Peyer's patch (tissue), 4 donors: ENCODE measurements around the gene OOEP.

Experiments
- POLR2A ChIP-seq, 2 donors: fragments of 450-650 bp; IDR thresholded peaks; one replicate each; pipeline ENCODE4 v1.5.1; 2017; ENCODE audit warnings: antibody characterized with exemption in 2 of 2, mild to moderate bottlenecking in 2 of 2, moderate library complexity in 2 of 2
- TF ChIP-seq, protein P1 (sequence below), 6 experiments: fragments of 450-650 bp in 4 of 6; fragments of 200-600 bp in 2 of 6; sonication (generic) in 1 of 6; IDR thresholded peaks; one replicate each; pipeline ENCODE4 v1.5.1; 2017 to 2019; ENCODE audit warnings: antibody characterized with exemption in 6 of 6, mild to moderate bottlenecking in 3 of 6, moderate library complexity in 1 of 6

DNA sequence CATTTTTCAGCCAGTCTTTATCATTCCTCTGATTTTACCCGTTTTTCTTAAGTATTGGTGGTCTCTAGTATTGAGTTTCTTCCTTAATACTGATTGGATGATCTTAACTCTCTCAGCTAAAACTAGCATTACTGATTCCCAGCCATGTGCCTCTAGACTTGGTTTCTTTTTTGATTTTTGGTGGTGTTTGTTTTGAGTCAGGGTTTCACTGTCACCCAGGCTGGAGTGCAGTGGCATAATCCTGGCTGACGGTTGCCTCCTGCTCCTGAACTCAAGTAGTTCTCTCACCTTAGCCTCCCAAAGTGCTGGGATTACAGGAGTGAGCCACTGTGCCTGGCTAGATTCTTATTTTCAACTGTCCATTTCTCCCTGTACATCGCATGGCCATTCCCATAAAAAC, 40.5 kb downstream of the OOEP start:
- TF ChIP-seq, protein P1, sequence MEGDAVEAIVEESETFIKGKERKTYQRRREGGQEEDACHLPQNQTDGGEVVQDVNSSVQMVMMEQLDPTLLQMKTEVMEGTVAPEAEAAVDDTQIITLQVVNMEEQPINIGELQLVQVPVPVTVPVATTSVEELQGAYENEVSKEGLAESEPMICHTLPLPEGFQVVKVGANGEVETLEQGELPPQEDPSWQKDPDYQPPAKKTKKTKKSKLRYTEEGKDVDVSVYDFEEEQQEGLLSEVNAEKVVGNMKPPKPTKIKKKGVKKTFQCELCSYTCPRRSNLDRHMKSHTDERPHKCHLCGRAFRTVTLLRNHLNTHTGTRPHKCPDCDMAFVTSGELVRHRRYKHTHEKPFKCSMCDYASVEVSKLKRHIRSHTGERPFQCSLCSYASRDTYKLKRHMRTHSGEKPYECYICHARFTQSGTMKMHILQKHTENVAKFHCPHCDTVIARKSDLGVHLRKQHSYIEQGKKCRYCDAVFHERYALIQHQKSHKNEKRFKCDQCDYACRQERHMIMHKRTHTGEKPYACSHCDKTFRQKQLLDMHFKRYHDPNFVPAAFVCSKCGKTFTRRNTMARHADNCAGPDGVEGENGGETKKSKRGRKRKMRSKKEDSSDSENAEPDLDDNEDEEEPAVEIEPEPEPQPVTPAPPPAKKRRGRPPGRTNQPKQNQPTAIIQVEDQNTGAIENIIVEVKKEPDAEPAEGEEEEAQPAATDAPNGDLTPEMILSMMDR (IDR thresholded peaks at IDR 0.05), result no peak
- no peak for TF ChIP-seq POLR2A (IDR thresholded peaks at IDR 0.05)
